ENCODE measurements around the gene RPS18. TPM values are rescaled to one million over a fixed set of nuclear protein-coding genes. Genes with fewer than 3 reads are reported as not detected.

Gene RPS18
- total and polyA plus RNA-seq, 2 of the 13 experiments (the other 11 are each of a cell fraction or from before 2014, with no cell fraction given), result 3,896 to 5,806 TPM

GRCh38 chr6:33248932-33249731 lies 22.7 kb upstream of the RPS18 start (continued):
- peak; percentile 93; the same call in 1 of the 2 replicates for TF ChIP-seq ZNF318 (CRISPR knock-in tag; IDR thresholded peaks at IDR 0.05)
- TF ChIP-seq KDM2A (CRISPR knock-in tag; IDR thresholded peaks at IDR 0.05; ENCODE audit: borderline replicate concordance, low read depth), result peak; percentile 99
- no peak for TF ChIP-seq ZNF20 (CRISPR knock-in tag; IDR thresholded peaks at IDR 0.05)
- TF ChIP-seq PBX2 (CRISPR knock-in tag; IDR thresholded peaks at IDR 0.05), result peak; percentile 83
- TF ChIP-seq ZNF605 (CRISPR knock-in tag; IDR thresholded peaks at IDR 0.05), result peak; percentile 90
- TF ChIP-seq PCBP2 (optimal IDR thresholded peaks at IDR 0.05; ENCODE audit: low read depth, low read length, poor library complexity, severe bottlenecking), result no peak
- no peak for TF ChIP-seq ZBTB10 (CRISPR knock-in tag; IDR thresholded peaks at IDR 0.05; ENCODE audit: borderline replicate concordance)
- no peak for TF ChIP-seq JARID2 (CRISPR knock-in tag; IDR thresholded peaks at IDR 0.05; ENCODE audit: insufficient replicate concordance)
- TF ChIP-seq ZNF10 (CRISPR knock-in tag; IDR thresholded peaks at IDR 0.05; ENCODE audit: borderline replicate concordance, low read depth), result no peak
- TF ChIP-seq ATAD3A (CRISPR knock-in tag; IDR thresholded peaks at IDR 0.05), result no peak
- peak; percentile 62 for TF ChIP-seq HINFP (CRISPR knock-in tag; IDR thresholded peaks at IDR 0.05; ENCODE audit: low read depth)
- peak; percentile 45; the same call in 1 of the 2 replicates for TF ChIP-seq TFDP1 (CRISPR knock-in tag; IDR thresholded peaks at IDR 0.05; ENCODE audit: borderline replicate concordance)
- no peak for TF ChIP-seq FOXK2 (IDR thresholded peaks at IDR 0.05)

Data from HepG2 (cell line).